HPDE6-E6E7 (cell line): ENCODE data around the gene CRACR2A.

Experiments
- DNase-seq: peaks from one replicate; pipeline ENCODE4 v3.0.0; 2011; ENCODE audit warnings: missing footprints; ENCODE audit errors: extremely low spot score

The CRACR2A gene

DNA sequence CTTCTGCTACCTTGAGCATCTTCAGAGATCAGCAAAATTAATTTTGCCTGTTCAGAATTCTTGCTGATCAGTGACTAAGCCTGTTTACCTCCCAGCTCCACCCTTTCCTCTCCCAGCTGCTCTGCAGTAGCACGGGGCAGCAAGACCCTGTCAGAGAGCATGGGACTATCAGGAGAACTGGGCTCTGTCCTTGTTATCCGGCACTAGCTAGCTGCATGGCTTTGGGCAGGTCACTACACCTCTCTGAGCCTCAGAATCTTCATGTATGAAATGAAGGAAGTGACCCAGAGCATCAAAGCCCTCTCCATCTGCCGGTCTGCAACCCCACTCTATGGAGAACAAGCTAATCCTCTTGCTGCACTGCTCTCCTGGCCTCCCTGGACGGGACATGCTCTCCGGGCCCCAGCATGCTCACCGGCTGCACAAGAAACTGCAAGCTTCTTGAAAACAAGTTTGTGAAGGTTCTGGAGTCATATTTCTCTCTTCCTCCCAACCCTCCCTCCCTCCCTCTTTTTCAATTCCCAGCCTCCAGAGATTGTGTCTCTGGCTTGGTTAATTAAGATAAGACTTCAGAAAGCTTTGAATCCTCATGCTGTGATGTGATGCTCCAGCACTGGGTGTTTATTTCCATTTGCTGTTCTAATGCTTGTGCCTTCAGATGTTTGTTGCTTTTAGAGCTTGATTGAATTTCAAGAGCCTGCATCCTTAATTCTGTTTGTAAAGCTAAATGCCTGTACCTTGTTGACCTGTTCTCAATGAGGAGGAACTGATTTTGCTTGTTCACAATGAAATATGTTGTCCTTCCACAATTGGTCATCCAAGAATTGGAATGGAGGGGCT lies 101.1 kb downstream of the CRACR2A start:
- DNase-seq: no peak

DNA sequence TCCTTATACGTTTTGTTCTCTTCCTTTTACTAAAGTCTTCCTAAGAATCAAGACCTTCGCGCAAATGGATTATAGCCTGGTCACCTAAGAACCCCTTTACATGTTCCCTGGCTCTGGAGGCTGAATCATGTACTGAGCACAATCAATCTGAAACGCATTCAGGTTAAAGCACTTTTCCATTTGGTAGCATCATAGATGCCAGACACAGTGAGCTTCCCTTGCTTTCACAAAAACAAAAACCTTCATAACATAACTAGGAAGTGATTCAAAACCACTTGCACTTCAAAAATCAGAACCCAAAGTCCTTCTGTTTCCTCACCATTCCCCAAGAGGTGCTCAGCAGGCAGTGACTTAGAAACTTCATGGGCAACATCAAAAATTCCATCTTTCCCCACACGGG lies 105.4 kb downstream of the CRACR2A start:
- no peak for DNase-seq

DNA sequence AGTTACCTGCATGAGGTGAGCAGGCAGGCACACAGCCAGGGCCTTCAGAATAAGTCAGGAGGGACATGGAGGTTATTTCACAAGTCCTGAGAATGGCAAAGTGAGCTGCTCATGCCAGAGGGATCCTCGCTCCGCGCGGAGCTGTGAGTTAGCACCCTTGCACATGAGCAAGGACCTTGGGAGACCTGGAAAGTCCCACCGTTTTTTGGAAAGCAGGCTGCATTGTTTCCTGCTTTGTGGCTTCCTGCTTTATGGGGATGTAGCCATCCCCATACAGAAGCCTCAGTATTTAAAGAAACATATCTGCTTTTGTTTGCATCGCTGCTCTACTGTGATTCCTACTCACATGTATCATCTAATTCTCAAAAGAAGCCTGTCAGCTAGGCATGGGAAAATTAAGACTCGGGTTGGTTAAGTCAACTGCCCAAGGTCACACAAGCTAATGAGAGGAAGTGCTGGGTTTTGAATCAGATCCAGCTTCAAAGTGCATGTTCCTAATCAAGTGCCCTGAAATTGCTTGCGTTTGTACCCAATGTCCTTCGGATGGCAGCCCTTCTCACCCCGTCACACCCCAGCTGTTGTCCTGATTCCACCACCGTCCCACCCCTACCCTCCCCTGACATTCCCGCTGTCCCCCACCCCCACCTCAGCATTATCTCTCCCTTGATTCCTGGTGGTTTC lies 106.2 kb downstream of the CRACR2A start:
- no peak for DNase-seq

DNA sequence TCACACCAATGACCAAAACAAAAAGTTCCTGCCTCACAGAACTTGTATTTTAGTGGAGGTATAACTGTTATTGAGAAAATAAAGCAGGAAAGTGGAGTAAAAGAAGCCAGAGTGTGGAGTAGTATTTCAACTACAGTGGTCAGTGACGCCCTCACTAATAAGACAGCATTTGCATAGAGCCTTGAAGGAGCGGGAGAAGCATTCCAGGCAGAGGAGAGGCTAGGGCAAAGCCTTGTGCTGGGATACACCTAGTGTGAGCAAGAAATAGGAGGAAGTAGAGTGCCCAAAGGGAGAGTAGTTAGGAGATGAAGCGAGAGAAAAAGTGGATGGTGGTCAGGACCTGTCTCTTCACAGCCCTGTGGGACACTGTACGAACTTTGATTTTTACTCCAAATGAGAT lies 107.8 kb downstream of the CRACR2A start:
- no peak for DNase-seq

- DNase-seq: no peak
These were observed 108.8 kb downstream of the CRACR2A start for GRCh38 chr12:3644104-3644503.

GRCh38 chr12:3641428-3642018 lies 111.4 kb downstream of the CRACR2A start:
- DNase-seq: no peak

DNA sequence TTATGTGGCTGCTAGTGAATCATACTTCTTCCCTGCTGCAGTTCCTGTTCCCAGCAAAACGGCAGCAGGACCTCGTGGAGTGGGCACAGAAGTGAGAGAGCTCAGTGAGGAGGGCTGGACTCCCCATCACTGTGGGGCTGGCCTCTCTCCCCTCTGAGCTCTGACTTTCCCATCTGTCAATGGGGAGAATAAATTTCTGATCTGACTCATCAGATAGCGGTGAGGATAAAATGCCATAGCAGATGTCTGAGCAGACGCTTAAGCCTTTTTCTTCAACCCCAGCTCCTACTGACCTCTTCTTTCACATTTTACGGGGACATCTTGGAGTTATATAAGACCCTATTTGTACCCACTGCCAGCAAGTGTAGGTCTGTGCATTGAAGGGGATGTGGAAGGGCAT lies 116.6 kb downstream of the CRACR2A start:
- no peak for DNase-seq

DNA sequence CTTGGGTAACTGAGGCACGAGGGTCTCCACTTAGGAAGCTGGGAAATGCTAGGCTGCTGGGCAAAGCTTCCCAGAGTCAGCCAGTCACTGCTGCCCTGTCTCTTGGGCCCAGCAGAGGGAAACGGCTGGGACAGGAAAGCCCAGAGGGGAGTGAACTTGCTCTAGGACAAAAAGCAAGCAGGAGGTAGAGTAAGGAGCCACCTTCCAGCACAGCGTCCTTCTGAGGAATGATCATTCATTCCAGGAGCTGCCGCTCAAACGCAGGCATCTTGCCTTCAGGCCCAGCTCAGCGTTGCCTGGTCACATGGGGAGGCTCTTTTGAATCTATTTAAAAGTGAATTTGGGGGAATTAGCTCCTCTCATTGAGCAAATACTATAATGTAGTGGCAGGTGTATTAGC lies 118.6 kb downstream of the CRACR2A start:
- no peak for DNase-seq

DNA sequence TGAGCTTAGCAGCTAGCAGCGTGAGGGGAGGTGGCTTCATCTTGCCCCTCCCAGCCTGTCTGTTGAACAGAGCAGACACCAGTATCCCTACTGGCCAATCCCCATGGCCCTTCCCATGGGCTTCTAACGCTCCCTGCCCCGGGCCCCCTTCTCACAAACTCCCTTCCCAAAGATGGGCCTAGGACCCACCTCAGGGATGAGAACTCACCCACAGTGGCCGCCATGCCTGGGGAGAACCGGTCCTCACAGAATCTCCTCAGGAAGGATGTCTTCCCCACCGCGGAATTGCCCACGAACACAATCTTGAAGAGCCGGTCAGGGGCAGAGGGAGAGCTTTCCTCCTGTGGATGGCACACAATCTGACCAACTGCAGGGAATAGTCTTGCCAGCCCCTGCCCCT lies 119.5 kb downstream of the CRACR2A start:
- no peak for DNase-seq

GRCh38 chr12:3632754-3633153 lies 120.2 kb downstream of the CRACR2A start:
- no peak for DNase-seq

DNA sequence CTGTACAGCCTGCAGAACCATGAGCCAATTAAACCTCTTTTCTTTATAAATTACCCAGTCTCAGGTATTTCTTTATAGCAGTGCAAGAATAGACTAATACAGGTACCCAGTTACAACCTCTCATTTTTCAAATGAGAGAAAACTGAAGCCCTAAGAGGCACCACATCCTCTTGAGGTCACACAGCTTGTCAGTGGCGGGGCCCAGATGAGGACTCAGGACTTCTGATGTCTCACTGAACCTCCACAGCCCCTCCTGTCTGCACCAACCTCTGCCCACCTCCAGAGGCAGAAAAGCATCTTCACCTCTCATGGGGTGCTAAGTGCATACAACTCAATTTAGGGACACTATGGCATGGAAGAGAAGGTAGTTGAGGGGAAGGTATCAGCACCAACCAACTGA lies 120.7 kb downstream of the CRACR2A start:
- no peak for DNase-seq

- DNase-seq: no peak
These were observed 121.2 kb downstream of the CRACR2A start for GRCh38 chr12:3631759-3632158.

- DNase-seq: no peak
These were observed 121.7 kb downstream of the CRACR2A start for GRCh38 chr12:3631272-3631637.

DNA sequence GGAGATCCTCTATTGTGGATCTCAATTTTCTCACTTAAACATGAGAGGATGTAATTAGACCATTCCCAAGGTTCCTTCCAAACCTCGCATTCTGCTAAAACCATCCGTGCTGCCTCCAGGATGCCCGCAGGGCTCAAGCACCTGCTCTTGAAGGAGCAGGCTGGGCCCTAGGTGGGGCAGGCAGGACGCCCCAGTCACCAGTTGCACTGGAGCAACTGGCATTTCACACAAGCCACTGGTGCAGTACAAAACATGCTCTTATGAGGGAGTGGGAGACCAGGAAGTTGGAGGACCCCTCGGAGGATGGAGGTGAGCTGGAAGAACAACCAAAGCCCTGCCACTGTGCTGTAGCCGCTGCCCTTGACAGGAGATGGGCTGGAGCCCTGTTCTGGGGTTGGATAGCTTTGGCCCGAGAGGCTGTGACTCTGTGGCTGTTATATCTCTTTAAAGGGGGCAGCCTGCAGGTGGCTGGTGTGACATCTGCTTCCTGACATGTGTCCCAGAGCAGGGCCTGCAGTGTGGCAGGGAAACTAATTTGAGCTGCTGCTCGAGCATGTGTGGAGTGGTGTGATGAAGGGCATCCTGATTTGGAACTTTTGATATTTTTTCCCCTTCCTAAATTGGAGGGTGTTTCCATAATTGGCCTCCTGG lies 122.2 kb downstream of the CRACR2A start:
- DNase-seq: no peak

- DNase-seq: no peak
These were observed 122.8 kb downstream of the CRACR2A start for GRCh38 chr12:3630111-3630510.

DNA sequence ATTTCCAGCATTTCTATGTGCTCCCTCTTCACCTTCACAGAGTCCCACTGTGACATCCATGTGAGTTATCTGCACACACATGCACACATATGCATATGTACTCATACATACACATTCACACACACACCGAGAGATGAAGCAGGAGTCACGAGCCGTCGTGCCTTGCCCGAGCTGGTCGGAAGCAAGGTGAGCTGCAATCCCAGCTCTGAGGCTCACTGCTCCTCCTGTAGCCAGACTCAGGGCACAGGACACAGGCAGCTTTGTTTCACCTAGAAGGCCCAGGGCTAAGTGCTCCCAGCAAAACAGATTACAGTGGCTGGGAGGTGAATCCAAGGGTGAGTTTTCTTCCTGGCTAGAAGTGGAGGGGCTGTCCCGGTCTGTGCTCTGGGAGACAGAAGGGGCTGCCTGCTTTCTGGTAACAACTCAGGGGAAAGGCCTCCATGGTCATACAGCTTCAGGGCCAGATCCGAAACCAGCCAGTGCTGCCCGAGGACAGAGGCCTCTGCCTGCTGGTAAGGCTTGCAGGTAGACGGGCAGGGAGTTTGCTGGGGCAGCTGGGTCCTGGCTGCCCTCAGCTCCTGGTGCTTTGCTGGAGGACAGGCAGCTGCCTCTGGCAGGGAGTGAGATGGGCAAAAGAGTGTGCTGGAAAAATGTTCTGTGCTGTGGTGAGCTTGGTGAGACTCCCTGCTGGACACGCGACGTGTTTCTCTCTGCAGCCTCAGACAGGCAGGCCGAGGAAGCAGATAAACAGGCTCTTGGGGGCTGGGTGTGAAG lies 123.7 kb downstream of the CRACR2A start:
- DNase-seq: no peak

GRCh38 chr12:3628629-3629028 lies 124.3 kb downstream of the CRACR2A start:
- DNase-seq: no peak

DNA sequence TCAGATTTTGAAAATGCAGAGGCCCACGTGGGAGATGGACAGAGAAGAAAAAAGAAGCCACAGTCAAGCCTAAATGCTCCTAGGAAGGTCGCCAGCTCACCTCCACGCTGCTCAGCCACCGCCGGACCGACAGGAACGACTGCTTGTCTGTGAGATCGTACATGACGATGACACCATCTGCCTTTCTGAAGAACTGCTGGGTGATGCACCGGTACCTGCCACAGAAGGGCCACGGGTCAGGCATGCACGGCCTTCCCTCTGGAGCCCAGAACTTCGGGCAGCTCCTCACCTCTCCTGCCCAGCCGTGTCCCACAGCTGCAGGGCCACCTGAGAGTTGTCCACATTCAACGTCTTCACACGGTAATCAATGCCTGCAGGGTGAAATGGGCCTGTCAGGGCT lies 125.6 kb downstream of the CRACR2A start:
- no peak for DNase-seq

DNA sequence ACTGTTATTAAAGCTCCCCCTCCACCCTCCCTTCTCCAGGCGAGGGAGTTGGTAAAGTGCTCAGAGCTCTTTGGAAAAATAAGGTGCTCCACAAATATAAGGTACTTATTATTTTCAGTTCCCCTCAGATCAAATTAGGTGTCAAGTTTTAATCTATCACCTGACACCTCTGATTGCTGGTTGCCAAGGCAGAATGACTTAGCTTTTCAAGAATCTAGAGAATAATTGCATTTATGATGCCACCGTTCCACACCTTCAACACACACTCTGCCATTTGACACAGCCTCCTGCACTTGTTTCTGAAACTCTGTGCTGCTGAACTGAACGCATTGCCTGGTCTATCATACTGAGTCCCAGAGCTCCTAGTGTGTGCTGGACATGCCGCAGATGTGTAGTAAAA lies 128.6 kb downstream of the CRACR2A start:
- DNase-seq: no peak

- no peak for DNase-seq
These were observed 129.9 kb downstream of the CRACR2A start for GRCh38 chr12:3622822-3623690.
